MCF 10A (cell line): ENCODE data around the gene SNX18. TPM values are rescaled to one million over a fixed set of nuclear protein-coding genes. Genes with fewer than 3 reads are reported as not detected.

Source experiments
- BruUV-seq: library from RNA; stranded (reverse); fragments of 400-500 nt; replicated peaks from 2 replicates; lab custom pipeline; 2021; lab: Mats Ljungman, UMichigan
- CTCF ChIA-PET: fragments of 300-600 bp; sonication (Branson Sonifier 250); formaldehyde crosslinking; extraction: SDS; loops from one replicate; lab custom pipeline; 2021; ENCODE audit warnings: antibody characterized with exemption, inconsistent platforms; lab: Yijun Ruan, JAX
- POLR2A ChIA-PET: fragments of 300-600, 350-650 bp; sonication (Branson Sonifier 250); formaldehyde crosslinking; extraction: SDS; loops from one replicate; lab custom pipeline; 2020; ENCODE audit warnings: antibody characterized with exemption, inconsistent platforms; lab: Yijun Ruan, JAX
- DNase-seq: peaks from one replicate; pipeline ENCODE4 v3.0.0-alpha.2; 2018; ENCODE audit not compliant: unreplicated experiment
- H3K27ac Mint-ChIP-seq: one replicate; pipeline ENCODE4 v1.8.0; 2022; ENCODE audit warnings: mild to moderate bottlenecking, low read depth, mixed read lengths; ENCODE audit not compliant: unreplicated experiment
- H3K27me3 Mint-ChIP-seq: one replicate; pipeline ENCODE4 v1.8.0; 2022; ENCODE audit warnings: mixed read lengths; ENCODE audit not compliant: insufficient read depth, unreplicated experiment
- H3K36me3 Mint-ChIP-seq: one replicate; pipeline ENCODE4 v1.8.0; 2022; ENCODE audit warnings: mild to moderate bottlenecking, moderate library complexity, mixed read lengths; ENCODE audit not compliant: insufficient read depth, unreplicated experiment
- H3K4me1 Mint-ChIP-seq: one replicate; pipeline ENCODE4 v1.8.0; 2022; ENCODE audit warnings: mixed read lengths; ENCODE audit not compliant: insufficient read depth, unreplicated experiment
- H3K4me3 Mint-ChIP-seq: one replicate; pipeline ENCODE4 v1.8.0; 2022; ENCODE audit warnings: mild to moderate bottlenecking, moderate library complexity, mixed read lengths; ENCODE audit not compliant: unreplicated experiment
- H3K9me3 Mint-ChIP-seq: one replicate; pipeline ENCODE4 v1.8.0; 2022; ENCODE audit warnings: mixed read lengths; ENCODE audit not compliant: unreplicated experiment
- intact Hi-C: fragments of 100-400 bp; cut with micrococcal nuclease; formaldehyde crosslinking; loops from 2 replicates; pipeline ENCODE4 v1.14.1; 2022
- total RNA-seq: library from RNA; stranded (reverse); gene quantifications from 2 replicates; pipeline ENCODE4 v1.2.3, GENCODE V29; 2022
- TF ChIP-seq, protein P1 (sequence below): fragments of 200-600 bp; IDR thresholded peaks from one replicate; pipeline ENCODE4 v1.8.0; 2022; ENCODE audit warnings: antibody characterized with exemption, mild to moderate bottlenecking; ENCODE audit not compliant: unreplicated experiment

SNX18 gene
- total RNA-seq, 1 experiment from 2014 or later = 10.0 TPM

DNA sequence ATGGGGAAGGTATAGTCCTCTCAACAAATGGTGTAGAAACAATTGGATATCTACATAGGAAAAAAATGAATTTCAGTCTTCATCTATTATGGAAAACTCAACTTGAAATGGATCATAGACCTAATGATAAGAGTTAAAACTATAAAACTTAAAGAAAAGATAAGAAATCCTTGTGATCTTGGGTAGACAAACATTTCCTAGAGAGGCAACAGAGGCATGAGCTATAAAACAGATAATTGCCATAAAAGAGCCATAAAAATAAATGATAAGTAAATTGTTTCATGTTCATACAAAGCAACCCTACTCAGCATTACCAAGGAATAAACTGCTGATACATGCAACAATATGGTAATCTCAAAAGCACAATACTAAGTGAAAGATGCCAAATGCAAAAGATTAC, 76.2 kb downstream of the SNX18 start:
- H3K9me3 Mint-ChIP-seq = peaks cover 24% of the 10 kb centered on the region
- POLR2A ChIA-PET = no interaction called here
- no peaks in the 10 kb centered on the region for H3K36me3 Mint-ChIP-seq
- H3K4me3 Mint-ChIP-seq = no peak overlapping the region
- H3K27me3 Mint-ChIP-seq = peaks cover 9% of the 10 kb centered on the region
- DNase-seq = no peak
- CTCF ChIA-PET = no interaction called here
- no peaks in the 10 kb centered on the region for H3K4me1 Mint-ChIP-seq
- TF ChIP-seq, protein P1, sequence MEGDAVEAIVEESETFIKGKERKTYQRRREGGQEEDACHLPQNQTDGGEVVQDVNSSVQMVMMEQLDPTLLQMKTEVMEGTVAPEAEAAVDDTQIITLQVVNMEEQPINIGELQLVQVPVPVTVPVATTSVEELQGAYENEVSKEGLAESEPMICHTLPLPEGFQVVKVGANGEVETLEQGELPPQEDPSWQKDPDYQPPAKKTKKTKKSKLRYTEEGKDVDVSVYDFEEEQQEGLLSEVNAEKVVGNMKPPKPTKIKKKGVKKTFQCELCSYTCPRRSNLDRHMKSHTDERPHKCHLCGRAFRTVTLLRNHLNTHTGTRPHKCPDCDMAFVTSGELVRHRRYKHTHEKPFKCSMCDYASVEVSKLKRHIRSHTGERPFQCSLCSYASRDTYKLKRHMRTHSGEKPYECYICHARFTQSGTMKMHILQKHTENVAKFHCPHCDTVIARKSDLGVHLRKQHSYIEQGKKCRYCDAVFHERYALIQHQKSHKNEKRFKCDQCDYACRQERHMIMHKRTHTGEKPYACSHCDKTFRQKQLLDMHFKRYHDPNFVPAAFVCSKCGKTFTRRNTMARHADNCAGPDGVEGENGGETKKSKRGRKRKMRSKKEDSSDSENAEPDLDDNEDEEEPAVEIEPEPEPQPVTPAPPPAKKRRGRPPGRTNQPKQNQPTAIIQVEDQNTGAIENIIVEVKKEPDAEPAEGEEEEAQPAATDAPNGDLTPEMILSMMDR = no peak
- intact Hi-C loops = no loop called here
- no peak overlapping the region for H3K27ac Mint-ChIP-seq
- no TSS peak for BruUV-seq

DNA sequence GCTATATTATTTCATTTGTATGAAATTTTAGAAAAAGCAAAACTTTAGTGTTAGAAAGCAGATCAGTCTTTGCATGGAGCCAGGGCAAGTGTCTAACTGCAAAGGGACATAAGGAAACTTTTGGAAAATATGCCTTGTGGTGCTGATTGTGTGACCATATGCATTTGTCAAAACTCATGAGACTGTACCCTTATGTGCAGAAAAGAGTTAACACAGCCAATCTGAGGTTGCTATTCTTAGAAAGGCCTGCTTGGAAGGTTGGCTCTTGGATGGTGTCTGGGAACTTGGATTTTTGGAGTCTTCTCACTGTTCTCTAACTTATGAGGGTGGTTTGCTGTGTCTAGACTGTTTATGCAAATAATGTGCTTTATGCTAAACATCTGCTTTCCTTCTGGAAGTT, 76.6 kb downstream of the SNX18 start:
- CTCF ChIA-PET = no interaction called here
- no peaks in the 10 kb centered on the region for H3K36me3 Mint-ChIP-seq
- intact Hi-C loops = no loop called here

DNA sequence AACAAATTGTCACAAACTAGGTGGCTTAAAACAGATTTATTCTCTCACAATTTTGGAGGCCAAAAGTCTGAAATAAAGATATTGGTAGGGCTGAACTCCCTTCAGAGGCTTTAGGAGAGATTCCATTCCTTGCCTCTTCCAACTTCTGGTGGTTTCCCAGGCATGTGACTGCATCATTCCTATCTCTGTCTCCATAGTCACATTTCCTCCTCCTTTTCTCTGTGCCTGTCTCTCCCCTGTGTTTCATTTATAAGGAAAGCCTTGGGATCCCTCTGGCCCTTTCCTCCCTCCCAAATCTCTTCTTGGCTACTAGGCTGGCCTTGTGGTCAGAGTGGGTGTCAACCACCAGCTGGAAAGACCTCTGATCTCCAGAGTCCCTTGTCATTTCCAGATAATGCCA, 78.2 kb downstream of the SNX18 start:
- TF ChIP-seq, protein P1 = no peak
- Mint-ChIP-seq H3K27me3 (peaks cover 9% of the 10 kb centered on the region), H3K4me1 (no peaks in the 10 kb centered on the region), H3K27ac (no peak overlapping the region), H3K36me3 (no peaks in the 10 kb centered on the region), H3K9me3 (peaks cover 24% of the 10 kb centered on the region), H3K4me3 (no peak overlapping the region)
- DNase-seq = no peak
- ChIA-PET POLR2A (no interaction called here), CTCF (no interaction called here)
- BruUV-seq = no TSS peak
- intact Hi-C loops = no loop called here

More for the DNA sequence above, 76.6 kb downstream of the SNX18 start:
- Mint-ChIP-seq H3K27me3 (peaks cover 9% of the 10 kb centered on the region), H3K4me3 (no peak overlapping the region), H3K27ac (no peak overlapping the region), H3K9me3 (peaks cover 24% of the 10 kb centered on the region), H3K4me1 (no peaks in the 10 kb centered on the region)
- no peak for DNase-seq
- POLR2A ChIA-PET = no interaction called here
- TF ChIP-seq, protein P1 = no peak
- no TSS peak for BruUV-seq

Other genes with a start within 250 kb of the SNX18 start
- 10.1 and 11.3 TPM in 2 replicates for gene ARL15, start 207.2 kb upstream of the SNX18 start, total RNA-seq
- not detected in 2 replicates for gene HSPB3, start 62.1 kb upstream of the SNX18 start, total RNA-seq